Peyer's patch (tissue), 4 donors: Measurements from ENCODE around the gene FPR2.

Experiments
- POLR2A ChIP-seq, 2 donors: fragments of 450-650 bp; IDR thresholded peaks; one replicate each; pipeline ENCODE4 v1.5.1; 2017; ENCODE audit warnings: antibody characterized with exemption in 2 of 2, mild to moderate bottlenecking in 2 of 2, moderate library complexity in 2 of 2
- TF ChIP-seq, protein P1 (sequence below), 6 experiments: fragments of 450-650 bp in 4 of 6; fragments of 200-600 bp in 2 of 6; sonication (generic) in 1 of 6; IDR thresholded peaks; one replicate each; pipeline ENCODE4 v1.5.1; 2017 to 2019; ENCODE audit warnings: antibody characterized with exemption in 6 of 6, mild to moderate bottlenecking in 3 of 6, moderate library complexity in 1 of 6

GRCh38 chr19:51803519-51803918 lies 42.5 kb downstream of the FPR2 start:
- TF ChIP-seq, protein P1, sequence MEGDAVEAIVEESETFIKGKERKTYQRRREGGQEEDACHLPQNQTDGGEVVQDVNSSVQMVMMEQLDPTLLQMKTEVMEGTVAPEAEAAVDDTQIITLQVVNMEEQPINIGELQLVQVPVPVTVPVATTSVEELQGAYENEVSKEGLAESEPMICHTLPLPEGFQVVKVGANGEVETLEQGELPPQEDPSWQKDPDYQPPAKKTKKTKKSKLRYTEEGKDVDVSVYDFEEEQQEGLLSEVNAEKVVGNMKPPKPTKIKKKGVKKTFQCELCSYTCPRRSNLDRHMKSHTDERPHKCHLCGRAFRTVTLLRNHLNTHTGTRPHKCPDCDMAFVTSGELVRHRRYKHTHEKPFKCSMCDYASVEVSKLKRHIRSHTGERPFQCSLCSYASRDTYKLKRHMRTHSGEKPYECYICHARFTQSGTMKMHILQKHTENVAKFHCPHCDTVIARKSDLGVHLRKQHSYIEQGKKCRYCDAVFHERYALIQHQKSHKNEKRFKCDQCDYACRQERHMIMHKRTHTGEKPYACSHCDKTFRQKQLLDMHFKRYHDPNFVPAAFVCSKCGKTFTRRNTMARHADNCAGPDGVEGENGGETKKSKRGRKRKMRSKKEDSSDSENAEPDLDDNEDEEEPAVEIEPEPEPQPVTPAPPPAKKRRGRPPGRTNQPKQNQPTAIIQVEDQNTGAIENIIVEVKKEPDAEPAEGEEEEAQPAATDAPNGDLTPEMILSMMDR (IDR thresholded peaks at IDR 0.05): no peak
- no peak for TF ChIP-seq POLR2A (IDR thresholded peaks at IDR 0.05)
